Central memory CD8-positive, alpha-beta T cell (primary cell): ENCODE measurements around the gene KRTAP21-2.

Source experiments
- ATAC-seq: fragments of 150-1000 bp; cut with Tn5 transposase; replicated peaks from 2 replicates; pipeline ENCODE4 v1.10.0; 2022; ENCODE audit warnings: mild to moderate bottlenecking, moderate FRiP score, moderate number of reproducible peaks; ENCODE audit not compliant: poor library complexity, severe bottlenecking; ENCODE audit errors: extremely low read depth
- DNase-seq, 2 donors: peaks; one replicate each; pipeline ENCODE4 v3.0.0; 2021; ENCODE audit warnings: low spot score in 2 of 2
- H3K27ac Mint-ChIP-seq: one replicate; pipeline ENCODE4 v1.8.0; 2022; ENCODE audit warnings: low read depth, mild to moderate bottlenecking, moderate library complexity, mixed read lengths
- H3K27me3 Mint-ChIP-seq: one replicate; pipeline ENCODE4 v1.8.0; 2022; ENCODE audit warnings: mixed read lengths
- H3K36me3 Mint-ChIP-seq: one replicate; pipeline ENCODE4 v1.8.0; 2022; ENCODE audit warnings: mild to moderate bottlenecking, moderate library complexity, mixed read lengths; ENCODE audit not compliant: insufficient read depth
- H3K4me1 Mint-ChIP-seq: one replicate; pipeline ENCODE4 v1.8.0; 2022; ENCODE audit warnings: mixed read lengths
- H3K4me3 Mint-ChIP-seq: one replicate; pipeline ENCODE4 v1.8.0; 2022; ENCODE audit warnings: mild to moderate bottlenecking, moderate library complexity, mixed read lengths
- H3K9me3 Mint-ChIP-seq: one replicate; pipeline ENCODE4 v1.8.0; 2022; ENCODE audit warnings: mixed read lengths

KRTAP21-2 gene

DNA sequence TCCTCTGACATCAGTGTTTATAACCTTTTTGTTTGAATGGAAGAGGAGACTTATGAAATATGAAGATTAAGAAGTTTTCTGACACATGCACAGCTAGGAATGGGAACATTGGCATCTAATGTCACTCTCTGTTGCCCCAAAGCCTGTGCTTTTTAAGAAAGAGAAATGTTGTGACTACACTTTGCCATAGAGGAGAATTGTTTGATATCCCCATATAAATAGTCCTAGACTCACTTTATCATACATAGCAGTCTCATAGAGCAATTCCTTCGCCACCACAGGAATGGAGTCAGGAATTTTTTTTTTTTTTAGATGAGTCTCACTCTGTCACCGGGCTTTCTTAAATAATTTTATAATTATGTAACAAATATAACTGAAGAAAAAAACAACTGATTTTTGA lies 30.0 kb downstream of the KRTAP21-2 start:
- Mint-ChIP-seq H3K36me3 (no peaks in the 10 kb centered on the region), H3K27me3 (no peaks in the 10 kb centered on the region), H3K9me3 (no peaks in the 10 kb centered on the region), H3K27ac (no peak overlapping the region), H3K4me3 (no peak overlapping the region), H3K4me1 (no peaks in the 10 kb centered on the region)
- ATAC-seq (no peak), DNase-seq (no peak)

GRCh38 chr21:30714946-30715345 lies 32.1 kb downstream of the KRTAP21-2 start:
- Mint-ChIP-seq H3K4me1 (no peaks in the 10 kb centered on the region), H3K27me3 (no peaks in the 10 kb centered on the region), H3K27ac (no peak overlapping the region), H3K36me3 (no peaks in the 10 kb centered on the region), H3K9me3 (peaks cover 6% of the 10 kb centered on the region), H3K4me3 (no peak overlapping the region)
- no peak for ATAC-seq
- DNase-seq: no peak

- no peaks in the 10 kb centered on the region for H3K36me3 Mint-ChIP-seq
- ATAC-seq (no peak), DNase-seq (no peak)
- peaks cover 6% of the 10 kb centered on the region for H3K9me3 Mint-ChIP-seq
- H3K27ac Mint-ChIP-seq: no peak overlapping the region
- no peaks in the 10 kb centered on the region for H3K4me1 Mint-ChIP-seq
- no peaks in the 10 kb centered on the region for H3K27me3 Mint-ChIP-seq
- no peak overlapping the region for H3K4me3 Mint-ChIP-seq
These were observed 32.6 kb downstream of the KRTAP21-2 start for GRCh38 chr21:30714456-30714855.

GRCh38 chr21:30713766-30714165 lies 33.3 kb downstream of the KRTAP21-2 start:
- Mint-ChIP-seq H3K36me3 (no peaks in the 10 kb centered on the region), H3K4me1 (no peaks in the 10 kb centered on the region), H3K27me3 (no peaks in the 10 kb centered on the region), H3K9me3 (peaks cover 6% of the 10 kb centered on the region), H3K27ac (no peak overlapping the region), H3K4me3 (no peak overlapping the region)
- no peak for DNase-seq
- no peak for ATAC-seq

GRCh38 chr21:30710499-30710898 lies 36.6 kb downstream of the KRTAP21-2 start:
- no peaks in the 10 kb centered on the region for H3K36me3 Mint-ChIP-seq
- no peak for DNase-seq
- H3K27me3 Mint-ChIP-seq: no peaks in the 10 kb centered on the region
- no peak overlapping the region for H3K4me3 Mint-ChIP-seq
- H3K27ac Mint-ChIP-seq: no peak overlapping the region
- H3K4me1 Mint-ChIP-seq: no peaks in the 10 kb centered on the region
- peaks cover 6% of the 10 kb centered on the region for H3K9me3 Mint-ChIP-seq
- no peak for ATAC-seq

DNA sequence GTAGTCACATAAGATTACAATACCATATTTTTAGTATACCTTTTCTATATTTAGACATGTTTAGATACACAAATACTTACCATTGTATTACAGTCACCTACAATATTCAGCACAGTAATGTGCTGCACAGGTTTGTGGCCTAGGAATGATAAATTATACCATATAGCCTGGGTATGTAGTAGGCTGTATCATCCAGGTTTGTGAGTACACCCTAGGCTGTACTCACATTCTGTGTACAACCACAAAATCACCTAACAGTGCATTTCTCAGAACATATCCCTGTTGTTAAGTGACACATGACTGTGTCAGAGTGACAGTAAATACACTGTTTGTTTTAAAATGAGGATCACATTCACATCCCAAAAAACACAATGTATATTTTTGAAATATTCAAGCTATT lies 39.6 kb downstream of the KRTAP21-2 start:
- no peak for DNase-seq

More for the DNA sequence above, 39.6 kb downstream of the KRTAP21-2 start:
- no peaks in the 10 kb centered on the region for H3K4me1 Mint-ChIP-seq
- no peak overlapping the region for H3K4me3 Mint-ChIP-seq
- H3K27me3 Mint-ChIP-seq: no peaks in the 10 kb centered on the region
- ATAC-seq: no peak
- H3K27ac Mint-ChIP-seq: no peak overlapping the region
- no peaks in the 10 kb centered on the region for H3K36me3 Mint-ChIP-seq
- peaks cover 6% of the 10 kb centered on the region for H3K9me3 Mint-ChIP-seq
